ENCODE measurements around the gene RNF41.
A peak's percentile ranks its signal among the peaks of the same experiment; 100 is the strongest.
"Not testable (repeated sequence)": the region's sequence is repeated elsewhere in the genome, so short reads cannot be mapped to it uniquely, and the experiment has no call there.

RNF41 gene

GRCh38 chr12:56206452-56207166 lies 15.1 kb downstream of the RNF41 start:
- DNase-seq: peak; percentile 27

DNA sequence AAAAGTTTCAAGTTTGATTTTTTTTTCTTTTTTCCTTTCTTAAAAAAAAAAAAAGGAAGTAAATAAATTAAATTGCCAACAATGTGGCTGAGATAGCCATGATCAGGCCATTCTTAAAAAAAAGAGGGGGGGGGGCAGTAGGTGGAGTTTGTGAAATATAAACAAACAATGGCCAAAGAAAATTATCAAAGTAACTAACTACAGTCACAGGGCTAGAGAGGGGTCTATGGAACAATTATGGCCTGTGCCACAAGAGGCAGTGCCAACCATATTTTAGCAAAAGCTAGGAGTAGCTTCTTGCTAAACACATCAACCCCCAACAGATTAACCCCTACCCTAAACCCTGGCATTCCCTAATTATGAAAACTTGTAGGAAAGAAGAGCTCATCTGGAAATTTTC lies 16.3 kb downstream of the RNF41 start:
- DNase-seq: no peak

DNA sequence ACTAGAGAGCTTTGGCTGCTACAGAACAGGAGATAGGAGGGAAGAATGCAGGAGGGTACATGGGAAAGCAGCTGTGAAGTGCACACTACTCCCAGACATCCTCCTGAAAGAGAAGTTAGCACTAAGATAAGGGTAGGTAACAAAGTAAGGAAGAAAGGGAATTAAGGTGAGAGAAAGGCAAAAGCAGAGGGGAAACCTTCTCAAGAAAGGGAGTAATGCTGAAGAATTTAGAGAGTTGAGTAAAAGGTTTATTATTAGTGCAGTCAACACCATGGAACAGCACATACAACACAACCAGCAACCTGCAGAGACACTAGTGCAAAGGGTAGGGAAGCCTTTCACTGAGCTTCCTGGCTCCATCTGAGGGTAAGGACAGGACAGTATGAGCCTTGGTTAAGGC lies 17.4 kb downstream of the RNF41 start:
- no peak for DNase-seq

DNA sequence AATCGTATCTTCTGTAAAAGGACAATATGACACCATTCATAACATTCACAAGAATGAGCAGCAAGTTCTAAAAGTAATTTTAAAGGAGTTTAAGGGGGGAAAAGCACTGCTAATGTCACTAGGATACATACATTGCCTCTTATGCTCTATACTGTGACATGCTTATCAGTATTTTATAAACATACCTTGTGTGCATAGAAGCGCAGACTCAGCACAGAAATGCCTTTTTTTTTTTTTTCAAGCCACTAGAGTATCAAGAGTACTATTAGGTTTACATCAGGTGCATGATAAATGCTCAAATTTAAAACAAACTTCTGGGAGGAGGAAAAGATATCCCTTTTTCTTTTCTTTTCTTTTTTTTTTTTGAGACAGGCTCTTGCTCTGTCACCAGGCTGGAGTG lies 18.9 kb downstream of the RNF41 start:
- DNase-seq: no peak

DNA sequence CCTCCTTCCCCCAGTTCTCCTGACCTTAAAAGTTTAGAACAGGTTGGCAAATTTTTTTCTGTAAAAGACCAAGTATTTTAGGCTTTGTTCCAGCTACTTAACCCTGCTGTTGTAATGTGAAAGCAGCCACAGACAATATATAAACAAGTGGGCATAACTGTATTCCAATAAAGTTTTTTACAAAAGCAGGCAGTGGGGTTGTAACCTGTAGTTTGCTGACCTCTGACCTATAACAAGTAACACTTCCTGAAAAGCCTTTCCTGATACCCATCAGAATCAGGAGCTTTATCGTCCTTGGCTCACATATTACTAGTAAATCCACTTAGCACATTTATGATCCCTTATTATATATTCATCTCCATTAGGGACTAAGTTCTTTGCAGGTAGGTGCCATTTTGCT lies 19.4 kb downstream of the RNF41 start:
- no peak for DNase-seq

- DNase-seq: no peak
Measured at GRCh38 chr12:56198836-56199235, 22.9 kb downstream of the RNF41 start.

GRCh38 chr12:56197921-56198635 lies 23.6 kb downstream of the RNF41 start:
- no peak for DNase-seq

DNA sequence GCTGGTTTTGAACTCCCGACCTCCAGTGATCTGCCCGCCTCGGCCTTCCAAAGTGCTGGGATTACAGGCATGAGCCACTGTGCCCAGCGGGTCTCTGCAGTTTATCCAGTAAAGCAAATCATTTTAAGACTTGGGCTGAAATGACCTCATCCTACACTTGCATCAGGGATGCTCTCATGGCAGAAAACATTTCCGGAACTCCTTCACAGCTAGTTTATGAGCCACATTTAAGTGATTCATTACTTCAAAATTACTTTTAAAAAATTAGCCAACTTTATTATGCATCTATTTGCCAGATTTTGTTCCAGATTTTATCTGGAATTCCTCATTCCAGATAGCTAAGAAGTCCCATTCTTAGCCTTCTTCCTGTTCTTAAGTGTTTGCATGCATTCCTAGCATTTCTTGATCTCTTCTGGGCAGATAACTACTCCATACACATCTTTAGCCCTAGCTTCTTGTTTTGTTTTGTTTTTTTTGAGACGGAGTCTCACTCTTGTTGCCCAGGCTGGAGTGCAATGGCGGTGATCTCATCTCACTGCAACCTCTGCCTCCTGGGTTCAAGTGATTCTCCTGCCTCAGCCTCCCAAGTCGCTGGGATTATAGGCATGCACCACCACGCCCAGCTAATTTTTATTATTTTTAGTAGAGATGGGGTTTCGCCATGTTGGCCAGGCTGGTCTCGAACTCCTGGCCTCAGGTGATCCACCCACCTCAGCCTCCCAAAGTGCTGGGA lies 24.7 kb downstream of the RNF41 start:
- not testable (repeated sequence) for DNase-seq

GRCh38 chr12:56193025-56193578 lies 28.6 kb downstream of the RNF41 start:
- DNase-seq: peak; percentile 71

- no peak for DNase-seq
Measured at GRCh38 chr12:56192582-56192981, 29.1 kb downstream of the RNF41 start.

DNA sequence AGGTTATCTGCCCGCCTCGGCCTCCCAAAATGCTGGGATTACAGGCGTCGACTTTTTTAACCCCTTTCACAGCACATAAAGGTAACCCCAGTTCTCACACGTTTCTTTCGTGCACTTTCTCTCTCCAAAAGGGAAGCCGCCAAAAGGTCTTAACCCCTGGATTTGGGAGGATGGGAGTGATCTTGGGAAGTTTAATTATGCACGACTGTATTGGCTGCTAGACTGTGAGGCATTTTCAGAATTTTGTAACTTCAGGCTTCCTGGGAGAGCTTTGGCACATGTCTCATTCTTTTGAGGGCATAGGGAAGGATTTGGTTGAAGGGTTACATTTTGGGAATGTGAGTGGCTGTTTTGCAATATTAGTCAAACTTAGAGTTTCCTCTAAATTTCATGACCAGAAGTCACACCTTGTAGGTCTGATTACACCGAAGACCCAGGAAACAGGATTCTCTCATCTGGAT lies 31.0 kb downstream of the RNF41 start:
- no peak for DNase-seq

DNA sequence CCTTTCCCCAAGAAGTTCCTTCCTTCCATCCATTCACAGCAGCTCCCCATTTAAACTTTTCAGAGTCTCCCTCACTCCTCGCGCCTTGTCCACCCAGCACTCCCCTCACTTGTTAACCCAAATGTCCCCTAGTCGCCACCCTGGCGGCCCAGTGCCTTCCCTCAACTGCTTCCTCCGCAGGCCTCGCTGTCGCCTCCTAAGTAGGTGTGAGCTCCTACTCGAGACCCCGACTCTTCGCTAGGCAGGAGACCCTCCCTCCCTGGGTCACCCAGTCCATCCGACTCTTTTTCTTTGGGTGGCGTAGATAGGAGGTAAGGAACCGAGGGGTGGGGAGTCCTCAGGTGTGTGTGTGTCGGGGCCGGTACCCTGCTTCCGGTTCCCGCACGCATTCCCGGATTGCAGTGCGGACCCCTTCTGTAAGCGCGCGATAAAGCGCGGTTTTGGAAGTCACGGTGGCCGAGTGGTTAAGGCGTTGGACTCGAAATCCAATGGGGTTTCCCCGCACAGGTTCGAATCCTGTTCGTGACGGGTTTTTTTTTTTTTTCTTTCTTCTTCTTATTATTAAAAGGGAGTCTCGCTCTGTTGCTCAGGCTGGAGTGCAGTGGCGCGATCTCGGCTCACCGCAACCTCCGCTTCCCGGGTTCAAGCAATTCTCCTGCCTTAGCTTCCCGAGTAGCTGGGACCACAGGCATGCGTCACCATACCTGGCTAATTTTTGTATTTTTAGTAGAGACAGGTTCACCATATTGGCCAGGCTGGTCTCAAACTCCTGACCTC lies 31.6 kb downstream of the RNF41 start:
- peak; percentile 70 for DNase-seq

DNA sequence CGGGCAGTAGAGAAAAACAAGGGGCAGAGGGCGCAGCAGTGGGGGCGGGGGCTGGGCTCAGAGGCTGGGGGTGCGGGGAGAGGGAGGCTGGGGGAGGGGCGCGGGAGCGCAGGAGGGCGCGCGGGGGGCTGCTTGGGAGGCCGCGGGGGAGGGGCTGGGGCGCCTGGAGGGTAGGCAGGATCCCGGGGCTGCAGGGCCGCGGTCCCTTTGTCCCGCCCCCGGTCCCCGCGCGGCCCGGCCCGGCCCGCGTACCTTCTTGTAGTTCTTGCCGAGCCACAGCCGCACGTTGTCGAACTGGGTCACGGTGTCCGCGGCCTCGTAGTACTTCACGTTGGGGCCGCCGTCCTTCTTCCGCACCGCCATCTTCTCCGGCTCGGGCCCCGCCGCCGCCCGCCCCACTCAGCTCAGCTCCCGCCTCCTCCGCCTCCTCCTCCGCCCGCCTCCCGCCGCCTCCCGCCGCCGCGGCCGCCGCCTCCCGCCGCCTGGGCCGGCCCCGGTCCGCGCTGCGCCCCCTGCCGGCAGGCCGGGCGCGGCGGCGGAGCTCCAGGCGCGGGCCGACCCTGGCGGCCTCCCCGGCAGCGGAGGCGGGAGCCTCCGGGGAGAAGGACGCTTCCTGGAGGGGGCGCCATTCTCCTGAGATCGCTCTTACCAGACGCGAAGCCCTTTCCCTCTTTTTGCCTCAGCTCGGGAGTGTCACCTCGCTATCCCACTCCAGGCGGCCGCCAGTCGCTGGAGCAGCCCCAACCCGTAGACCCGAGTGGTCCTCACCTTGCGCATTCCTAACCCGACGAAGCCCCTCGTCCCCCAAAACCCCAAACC lies 32.4 kb downstream of the RNF41 start, which contains the start of gene SMARCC2:
Gene SMARCC2 (minus strand): TSS at position 385 of the 819 bp plus-strand sequence. CDS start 22 bp downstream, at position 363.
- peak; percentile 83 for DNase-seq

- no peak for DNase-seq
Measured at GRCh38 chr12:56188778-56189098, 33.0 kb downstream of the RNF41 start.

- DNase-seq: no peak
Measured at GRCh38 chr12:56188131-56188777, 33.5 kb downstream of the RNF41 start.

DNA sequence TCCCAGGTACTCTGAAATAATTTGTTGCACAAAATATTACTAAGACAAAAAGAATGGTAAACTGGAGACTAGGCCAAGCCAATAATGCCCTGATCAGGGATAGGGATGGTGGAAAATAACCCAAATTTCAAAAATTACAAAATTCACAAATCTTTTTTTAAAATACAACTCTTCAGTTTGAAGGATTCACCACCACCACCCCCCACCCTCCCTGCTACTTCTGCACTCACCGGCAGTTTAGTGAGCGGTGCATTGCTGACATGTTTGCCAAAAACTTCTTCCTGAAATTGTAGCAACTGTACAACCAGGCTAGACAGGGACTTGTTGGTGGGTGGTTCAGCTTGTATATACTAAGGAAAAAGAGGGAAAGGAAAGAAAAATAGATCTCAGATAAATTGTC lies 34.8 kb downstream of the RNF41 start:
- DNase-seq: no peak

GRCh38 chr12:56178347-56178746 lies 43.4 kb downstream of the RNF41 start:
- no peak for DNase-seq

- DNase-seq: no peak
Measured at GRCh38 chr12:56172839-56173238, 48.9 kb downstream of the RNF41 start.

- no peak for DNase-seq
Measured at GRCh38 chr12:56169229-56169759, 52.4 kb downstream of the RNF41 start.

DNA sequence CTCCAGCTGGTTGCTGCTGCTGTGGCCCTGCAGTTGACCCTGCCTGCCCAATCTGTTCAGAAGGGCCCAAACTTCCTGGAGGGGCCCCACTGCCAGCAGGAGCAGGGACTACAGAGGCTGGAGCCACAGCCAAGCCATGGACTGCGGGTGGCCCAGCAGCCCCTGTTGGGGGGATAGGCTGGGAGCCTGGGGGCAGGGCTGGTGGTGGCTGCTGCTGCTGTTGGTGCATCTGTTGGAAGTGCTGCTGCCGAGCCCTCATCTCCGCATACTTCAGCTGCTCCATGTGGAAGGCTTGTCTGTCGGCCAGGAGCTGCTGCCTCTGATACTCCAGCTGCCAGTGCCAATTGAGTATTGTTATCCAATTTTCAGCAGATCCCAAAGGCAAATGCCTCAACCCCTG lies 56.4 kb downstream of the RNF41 start:
- DNase-seq: no peak

- DNase-seq: no peak
Measured at GRCh38 chr12:56164345-56164729, 57.4 kb downstream of the RNF41 start.

All from activated CD8-positive, alpha-beta memory T cell treated with anti-CD3 and anti-CD28 coated beads, Interleukin-2, amount 50 U/mL, for 4 hours (primary cell).